Neuronal stem cell (in vitro differentiated cells): ENCODE measurements around the gene TMEM171.

Source experiments
- DNase-seq: peaks from one replicate; pipeline ENCODE4 v3.0.0-alpha.2; 2013; ENCODE audit warnings: low spot score
- H2AFZ ChIP-seq: one replicate; pipeline ENCODE4 v1.6.1; 2013; ENCODE audit warnings: mild to moderate bottlenecking, low read length, inconsistent platforms
- H2AK5ac ChIP-seq: 2 replicates; pipeline ENCODE4 v1.6.1; 2013; ENCODE audit warnings: low read depth, mild to moderate bottlenecking, inconsistent platforms, low read length, moderate library complexity, mixed read lengths
- H2BK120ac ChIP-seq: 2 replicates; pipeline ENCODE4 v1.6.1; 2013; ENCODE audit warnings: low read depth, mild to moderate bottlenecking, inconsistent platforms, low read length, moderate library complexity, mixed read lengths
- H2BK12ac ChIP-seq: one replicate; pipeline ENCODE4 v1.6.1; 2013; ENCODE audit warnings: low read length, inconsistent platforms
- H2BK15ac ChIP-seq: 2 replicates; pipeline ENCODE4 v1.6.1; 2013; ENCODE audit warnings: mild to moderate bottlenecking, low read length, inconsistent platforms, mixed read lengths
- H2BK5ac ChIP-seq: one replicate; pipeline ENCODE4 v1.6.1; 2013; ENCODE audit warnings: inconsistent platforms, mild to moderate bottlenecking, low read length, moderate library complexity
- H3K14ac ChIP-seq: one replicate; pipeline ENCODE4 v1.6.1; 2013; ENCODE audit warnings: low read length, inconsistent platforms
- H3K18ac ChIP-seq: 2 replicates; pipeline ENCODE4 v1.6.1; 2013; ENCODE audit warnings: low read length, inconsistent platforms
- H3K23ac ChIP-seq: 2 replicates; pipeline ENCODE4 v1.6.1; 2013; ENCODE audit warnings: low read depth, mild to moderate bottlenecking, mixed read lengths, low read length, inconsistent platforms; ENCODE audit not compliant: poor library complexity
- H3K27ac ChIP-seq: replicated peaks from 3 replicates; pipeline ENCODE4 v1.5.1; 2013; ENCODE audit warnings: low read length, inconsistent platforms
- H3K27me3 ChIP-seq, 3 experiments: 2 replicates each; pipeline ENCODE4 v1.6.1; 2013; ENCODE audit warnings: low read length in 3 of 3, mild to moderate bottlenecking in 2 of 3, inconsistent platforms in 1 of 3, low read depth in 1 of 3, mixed read lengths in 1 of 3, moderate library complexity in 1 of 3; ENCODE audit not compliant: control insufficient read depth in 3 of 3, insufficient read depth in 3 of 3
- H3K36me3 ChIP-seq, 2 donors: replicated peaks in 1 of 2; 2 replicates each; pipeline ENCODE4 v1.6.1; 2013; ENCODE audit warnings: low read length in 2 of 2; ENCODE audit not compliant: control insufficient read depth in 2 of 2, insufficient read depth in 2 of 2
- H3K4ac ChIP-seq: 2 replicates; pipeline ENCODE4 v1.6.1; 2013; ENCODE audit warnings: inconsistent platforms, mild to moderate bottlenecking, low read length, moderate library complexity
- H3K4me1 ChIP-seq, 2 donors: 1 replicate in 1 of 2; 2 replicates in 1 of 2; pipeline ENCODE4 v1.6.1; 2013; ENCODE audit warnings: low read length in 2 of 2, low read depth in 1 of 2; ENCODE audit not compliant: control insufficient read depth in 2 of 2, insufficient read depth in 1 of 2
- H3K4me2 ChIP-seq: one replicate; pipeline ENCODE4 v1.6.1; 2013; ENCODE audit warnings: mild to moderate bottlenecking, low read length, inconsistent platforms; ENCODE audit not compliant: insufficient read depth, poor library complexity, severe bottlenecking
- H3K4me3 ChIP-seq, 2 donors: 2 replicates each; pipeline ENCODE4 v1.5.1; 2013; ENCODE audit warnings: low read length in 2 of 2, mild to moderate bottlenecking in 2 of 2, inconsistent platforms in 1 of 2, moderate library complexity in 1 of 2
- H3K79me1 ChIP-seq: one replicate; pipeline ENCODE4 v1.6.1; 2013; ENCODE audit warnings: low read depth, mild to moderate bottlenecking, inconsistent platforms, low read length, moderate library complexity
- H3K9ac ChIP-seq: one replicate; pipeline ENCODE4 v1.6.1; 2013; ENCODE audit warnings: mild to moderate bottlenecking, low read depth, low read length, inconsistent platforms; ENCODE audit not compliant: poor library complexity
- H3K9me3 ChIP-seq, 2 donors: replicated peaks in 1 of 2; 2 replicates each; pipeline versions ENCODE3 to v1.6.1; 2013; ENCODE audit warnings: low read length in 2 of 2, mild to moderate bottlenecking in 2 of 2, inconsistent platforms in 1 of 2, low read depth in 1 of 2, mixed read lengths in 1 of 2, moderate library complexity in 1 of 2; ENCODE audit not compliant: control insufficient read depth in 2 of 2, insufficient read depth in 1 of 2
- H4K8ac ChIP-seq: one replicate; pipeline ENCODE4 v1.6.1; 2013; ENCODE audit warnings: low read depth, mild to moderate bottlenecking, inconsistent platforms, low read length, moderate library complexity
- H4K91ac ChIP-seq: one replicate; pipeline ENCODE4 v1.6.1; 2013; ENCODE audit warnings: low read length, low read depth, mild to moderate bottlenecking, inconsistent platforms; ENCODE audit not compliant: poor library complexity
- WGBS, 2 donors: extraction: QIAGEN DNeasy Blood & Tissue Kit; methylation state at CpG; one replicate each; pipeline ENCODE4 v1.1.7; 2013; ENCODE audit warnings: missing lambda C conversion rate in 2 of 2, mixed read lengths in 1 of 2; ENCODE audit not compliant: insufficient read length in 2 of 2, insufficient replicate concordance in 1 of 2; ENCODE audit errors: extremely low coverage in 2 of 2; 5-methylcytosine and 5-hydroxymethylcytosine counted together

TMEM171 gene

GRCh38 chr5:73151766-73152410 is 31.5 kb downstream of the TMEM171 start:
- Histone ChIP-seq H4K91ac (no peak overlapping the region), H3K4ac (no peak overlapping the region), H3K4me1 (peaks cover 0 to 4% of the 10 kb centered on the region in 2 donors), H2AK5ac (no peak overlapping the region), H2BK12ac (no peak overlapping the region), H3K9ac (no peak overlapping the region), H2AFZ (no peak overlapping the region), H2BK15ac (no peak overlapping the region), H3K4me3 (no peak overlapping the region), H3K23ac (no peak overlapping the region), H4K8ac (no peak overlapping the region), H3K27me3 (peaks cover 0 to 32% (median 3%) of the 10 kb centered on the region in 3 experiments), H3K9me3 (no peaks in the 10 kb centered on the region), H3K4me2 (no peak overlapping the region), H3K27ac (no peak overlapping the region), H3K79me1 (no peaks in the 10 kb centered on the region), H3K14ac (no peak overlapping the region), H2BK5ac (no peak overlapping the region), H3K18ac (no peak overlapping the region), H3K36me3 (no peaks in the 10 kb centered on the region), H2BK120ac (no peak overlapping the region)
- no CpG with 5 or more reads among the region's 5 CpGs for WGBS, 2 donors
- DNase-seq = no peak

- peak overlapping the region; percentile 60 for H3K14ac ChIP-seq
- H3K18ac ChIP-seq = no peak overlapping the region
- no peaks in the 10 kb centered on the region for H3K9me3 ChIP-seq
- H2BK15ac ChIP-seq = no peak overlapping the region
- no peak for DNase-seq
- no peak overlapping the region for H3K4ac ChIP-seq
- H2BK12ac ChIP-seq = no peak overlapping the region
- no peak overlapping the region for H3K9ac ChIP-seq
- no peaks in the 10 kb centered on the region for H3K79me1 ChIP-seq
- H3K27ac ChIP-seq = no peak overlapping the region
- H3K4me1 ChIP-seq = peaks cover 0 to 4% of the 10 kb centered on the region in 2 donors
- H2BK120ac ChIP-seq = no peak overlapping the region
- H3K4me3 ChIP-seq = no peak overlapping the region
- H3K36me3 ChIP-seq = no peaks in the 10 kb centered on the region
- H4K8ac ChIP-seq = peak overlapping the region; percentile 44
- no peak overlapping the region for H2BK5ac ChIP-seq
- no peak overlapping the region for H3K4me2 ChIP-seq
- no peak overlapping the region for H2AK5ac ChIP-seq
- peaks cover 0 to 32% (median 3%) of the 10 kb centered on the region in 3 experiments for H3K27me3 ChIP-seq
- no CpG with 5 or more reads among the region's 14 CpGs for WGBS, 2 donors
- H3K23ac ChIP-seq = no peak overlapping the region
- no peak overlapping the region for H4K91ac ChIP-seq
- H2AFZ ChIP-seq = no peak overlapping the region
These were observed 32.3 kb downstream of the TMEM171 start for GRCh38 chr5:73152411-73153388.

- Histone ChIP-seq H4K8ac (no peak overlapping the region), H2BK12ac (no peak overlapping the region), H3K79me1 (no peaks in the 10 kb centered on the region), H3K9ac (no peak overlapping the region), H2BK5ac (no peak overlapping the region), H3K14ac (no peak overlapping the region), H2BK15ac (no peak overlapping the region), H3K4me3 (no peak overlapping the region), H3K4me2 (no peak overlapping the region), H3K23ac (no peak overlapping the region), H3K4me1 (peaks cover 0 to 4% of the 10 kb centered on the region in 2 donors), H4K91ac (no peak overlapping the region), H2AK5ac (no peak overlapping the region), H3K27me3 (peaks cover 0 to 32% (median 3%) of the 10 kb centered on the region in 3 experiments), H2BK120ac (no peak overlapping the region), H3K18ac (no peak overlapping the region), H3K27ac (no peak overlapping the region), H3K9me3 (no peaks in the 10 kb centered on the region), H3K4ac (no peak overlapping the region), H3K36me3 (no peaks in the 10 kb centered on the region), H2AFZ (no peak overlapping the region)
- no peak for DNase-seq
- no CpG with 5 or more reads among the region's 7 CpGs for WGBS, 2 donors
These were observed 33.1 kb downstream of the TMEM171 start for GRCh38 chr5:73153513-73153912.
